ENCODE results near the gene MLST8. TPM values are rescaled to one million over a fixed set of nuclear protein-coding genes. Genes with fewer than 3 reads are reported as not detected.

Gene MLST8
- total and polyA plus RNA-seq, 4 donors: 11.1 to 26.7 (median 20.2) TPM

DNA sequence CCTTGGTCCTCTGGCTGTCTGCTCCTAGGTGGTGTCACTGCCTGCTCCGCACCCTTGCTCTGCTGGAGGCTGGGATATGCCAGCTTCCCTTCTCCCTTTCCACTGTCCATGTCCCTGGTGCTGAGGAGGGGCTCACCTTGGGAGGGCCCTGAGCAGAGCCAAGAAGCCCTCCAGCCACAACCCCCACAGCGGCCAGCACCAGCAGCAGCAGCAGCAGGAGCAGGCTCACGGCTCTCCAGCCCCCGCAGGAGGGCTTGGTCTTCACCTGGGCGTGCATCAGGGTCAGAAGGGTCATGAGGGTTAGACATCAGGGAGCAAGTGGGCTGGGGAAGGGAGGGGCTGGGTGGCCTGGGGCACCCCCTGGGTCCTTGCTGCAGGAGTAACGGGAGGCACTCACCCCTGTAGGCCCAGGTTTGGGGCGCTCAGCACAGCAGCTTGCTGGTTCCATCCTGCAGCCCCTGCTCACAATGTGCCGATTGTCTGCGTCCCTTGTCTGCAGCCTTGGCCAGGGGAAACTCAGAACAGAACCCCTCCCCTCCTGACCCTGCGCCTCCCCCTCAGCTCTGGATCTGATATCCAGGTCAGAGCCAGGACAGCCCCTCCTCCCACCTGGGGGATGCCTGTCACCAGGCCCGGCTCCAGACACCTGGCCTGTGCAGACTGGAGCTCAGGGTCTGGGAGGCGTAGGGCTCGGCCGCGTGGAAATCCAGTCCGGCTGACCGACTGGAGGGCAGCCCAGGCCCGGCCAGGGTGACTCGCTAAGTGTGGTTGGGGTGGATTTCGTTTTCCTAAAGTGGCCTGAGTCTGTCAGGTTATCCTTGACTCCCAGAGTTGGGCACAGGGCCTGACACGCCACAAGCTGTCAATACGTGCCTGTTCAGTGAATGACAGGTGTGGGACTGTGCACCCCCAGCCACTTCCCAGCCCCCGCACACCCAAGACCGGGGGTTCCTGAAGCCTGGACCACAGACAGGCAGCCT lies 5.4 kb downstream of the MLST8 start, which contains the start of gene BRICD5:
Gene BRICD5 (minus strand): TSS at position 478 of the 980 bp plus-strand sequence. CDS start 30 bp downstream, at position 448.
- DNase-seq (ENCODE audit: low spot score): no peak
- Histone ChIP-seq H3K27ac (ENCODE audit: low read depth in 1 of 2, low read length in 2 of 2) (no peak within 1 kb of the TSS), H3K9ac (ENCODE audit: low read depth in 1 of 2, low read length in 2 of 2) (no peak within 1 kb of the TSS), H3K4me1 (ENCODE audit: control insufficient read depth in 4 of 4, insufficient read depth in 4 of 4, low read length in 3 of 4) (peaks cover 9 to 37% (median 26%) of the 10 kb centered on the region in 4 donors), H3K36me3 (ENCODE audit: control insufficient read depth in 4 of 4, insufficient read depth in 3 of 4, low read depth in 1 of 4, low read length in 3 of 4) (peaks cover 0 to 24% (median 6%) of the 10 kb centered on the region in 4 donors), H3K4me3 (ENCODE audit: low read depth in 1 of 3, low read length in 3 of 3) (no peak within 1 kb of the TSS), H3K27me3 (ENCODE audit: control insufficient read depth in 4 of 4, insufficient read depth in 4 of 4, low read length in 3 of 4) (no peaks in the 10 kb centered on the region), H3K9me3 (ENCODE audit: control insufficient read depth in 4 of 4, low read length in 3 of 4) (no peaks in the 10 kb centered on the region)
- 83% methylated on average over 24 of the region's 24 CpGs for WGBS
- no peak for TF ChIP-seq ATF3 (IDR thresholded peaks at IDR 0.05)

- TF ChIP-seq HNF4G (IDR thresholded peaks at IDR 0.05) (no peak), MAX (IDR thresholded peaks at IDR 0.05) (no peak), EGR1 (IDR thresholded peaks at IDR 0.05; ENCODE audit: low read depth in 2 of 2) (no peak), JUND (IDR thresholded peaks at IDR 0.05) (no peak), HNF4A (conservative IDR thresholded peaks at IDR 0.05) (no peak), ATF3 (IDR thresholded peaks at IDR 0.05) (no peak), YY1 (IDR thresholded peaks at IDR 0.05) (no peak), NR2F2 (IDR thresholded peaks at IDR 0.05) (no peak), FOXA2 (IDR thresholded peaks at IDR 0.05) (no peak), FOXA1 (IDR thresholded peaks at IDR 0.05) (no peak), RXRA (IDR thresholded peaks at IDR 0.05) (no peak), TAF1 (conservative IDR thresholded peaks at IDR 0.05) (no peak), GABPA (IDR thresholded peaks at IDR 0.05 in 1 of 2, conservative IDR thresholded peaks at IDR 0.05 in 1 of 2) (no peak), SP1 (IDR thresholded peaks at IDR 0.05) (no peak)
- no peak overlapping the region for H3K4me3 ChIP-seq (ENCODE audit: low read depth in 1 of 3, low read length in 3 of 3)
- H3K27ac ChIP-seq (ENCODE audit: low read depth in 1 of 2, low read length in 2 of 2): no peak overlapping the region
- DNase-seq (ENCODE audit: low spot score): no peak
- peaks cover 0 to 24% (median 6%) of the 10 kb centered on the region in 4 donors for H3K36me3 ChIP-seq (ENCODE audit: control insufficient read depth in 4 of 4, insufficient read depth in 3 of 4, low read depth in 1 of 4, low read length in 3 of 4)
- peaks cover 5 to 25% (median 19%) of the 10 kb centered on the region in 4 donors for H3K4me1 ChIP-seq (ENCODE audit: control insufficient read depth in 4 of 4, insufficient read depth in 4 of 4, low read length in 3 of 4)
- H3K9ac ChIP-seq (ENCODE audit: low read depth in 1 of 2, low read length in 2 of 2): no peak overlapping the region
- H3K27me3 ChIP-seq (ENCODE audit: control insufficient read depth in 4 of 4, insufficient read depth in 4 of 4, low read length in 3 of 4): no peaks in the 10 kb centered on the region
- 90% methylated on average over 11 of the region's 11 CpGs for WGBS
- H3K9me3 ChIP-seq (ENCODE audit: control insufficient read depth in 4 of 4, low read length in 3 of 4): no peaks in the 10 kb centered on the region
Measured at GRCh38 chr16:2211923-2212347, 6.7 kb downstream of the MLST8 start.

DNA sequence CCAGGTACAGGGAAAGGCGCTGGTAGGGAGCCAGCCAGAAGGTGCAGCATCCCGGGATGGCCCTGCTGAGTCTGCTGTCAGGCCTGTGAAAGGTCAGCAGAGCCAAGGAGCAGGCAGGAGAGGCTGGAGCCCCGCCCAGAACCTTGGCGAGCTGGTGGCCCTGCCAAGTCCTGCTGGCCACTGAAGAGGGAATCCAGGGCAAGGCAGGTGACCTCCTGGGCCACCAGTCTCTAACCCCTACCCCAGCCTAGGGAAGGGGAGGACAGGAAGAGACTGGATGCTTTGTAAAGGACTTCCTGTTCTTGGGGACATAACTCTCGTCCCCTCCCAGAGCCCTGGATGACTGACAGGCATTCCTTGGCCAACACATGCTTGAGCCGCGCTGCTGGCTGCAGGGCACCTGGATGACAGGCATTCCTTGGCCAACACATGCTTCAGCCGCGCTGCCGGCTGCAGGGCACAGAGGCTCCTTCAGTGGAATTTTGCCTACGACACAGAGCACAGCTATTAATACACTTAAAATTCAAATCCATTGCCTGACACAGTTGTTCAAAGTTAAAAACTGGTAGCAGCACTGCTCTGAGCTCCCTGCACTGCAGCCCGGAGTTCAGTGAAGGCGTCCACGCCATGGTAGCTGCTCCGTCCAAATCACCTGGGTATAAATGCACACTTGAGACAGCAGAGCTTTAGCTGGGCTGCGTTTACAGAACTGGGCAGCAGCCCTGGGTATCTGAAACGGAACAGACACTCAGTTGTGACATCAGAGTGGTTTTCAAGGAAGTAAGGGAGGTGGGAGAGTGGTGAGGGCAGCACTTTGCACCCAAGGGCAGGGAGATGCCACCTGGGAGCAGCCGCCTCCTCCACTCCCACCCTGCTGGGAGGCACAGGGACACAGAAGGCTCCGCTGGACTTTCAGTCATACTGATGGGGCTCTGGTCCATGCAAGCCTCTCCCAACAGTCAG lies 7.4 kb downstream of the MLST8 start:
- peaks cover 0 to 17% (median 6%) of the 10 kb centered on the region in 4 donors for H3K36me3 ChIP-seq (ENCODE audit: control insufficient read depth in 4 of 4, insufficient read depth in 3 of 4, low read depth in 1 of 4, low read length in 3 of 4)
- no peaks in the 10 kb centered on the region for H3K9me3 ChIP-seq (ENCODE audit: control insufficient read depth in 4 of 4, low read length in 3 of 4)
- H3K4me1 ChIP-seq (ENCODE audit: control insufficient read depth in 4 of 4, insufficient read depth in 4 of 4, low read length in 3 of 4): peaks cover 5 to 24% (median 19%) of the 10 kb centered on the region in 4 donors
- no peak overlapping the region for H3K9ac ChIP-seq (ENCODE audit: low read depth in 1 of 2, low read length in 2 of 2)
- WGBS: 78% methylated on average over 19 of the region's 19 CpGs
- DNase-seq (ENCODE audit: low spot score): no peak
- no peak overlapping the region for H3K4me3 ChIP-seq (ENCODE audit: low read depth in 1 of 3, low read length in 3 of 3)
- H3K27ac ChIP-seq (ENCODE audit: low read depth in 1 of 2, low read length in 2 of 2): no peak overlapping the region
- no peaks in the 10 kb centered on the region for H3K27me3 ChIP-seq (ENCODE audit: control insufficient read depth in 4 of 4, insufficient read depth in 4 of 4, low read length in 3 of 4)
- TF ChIP-seq, protein P1, sequence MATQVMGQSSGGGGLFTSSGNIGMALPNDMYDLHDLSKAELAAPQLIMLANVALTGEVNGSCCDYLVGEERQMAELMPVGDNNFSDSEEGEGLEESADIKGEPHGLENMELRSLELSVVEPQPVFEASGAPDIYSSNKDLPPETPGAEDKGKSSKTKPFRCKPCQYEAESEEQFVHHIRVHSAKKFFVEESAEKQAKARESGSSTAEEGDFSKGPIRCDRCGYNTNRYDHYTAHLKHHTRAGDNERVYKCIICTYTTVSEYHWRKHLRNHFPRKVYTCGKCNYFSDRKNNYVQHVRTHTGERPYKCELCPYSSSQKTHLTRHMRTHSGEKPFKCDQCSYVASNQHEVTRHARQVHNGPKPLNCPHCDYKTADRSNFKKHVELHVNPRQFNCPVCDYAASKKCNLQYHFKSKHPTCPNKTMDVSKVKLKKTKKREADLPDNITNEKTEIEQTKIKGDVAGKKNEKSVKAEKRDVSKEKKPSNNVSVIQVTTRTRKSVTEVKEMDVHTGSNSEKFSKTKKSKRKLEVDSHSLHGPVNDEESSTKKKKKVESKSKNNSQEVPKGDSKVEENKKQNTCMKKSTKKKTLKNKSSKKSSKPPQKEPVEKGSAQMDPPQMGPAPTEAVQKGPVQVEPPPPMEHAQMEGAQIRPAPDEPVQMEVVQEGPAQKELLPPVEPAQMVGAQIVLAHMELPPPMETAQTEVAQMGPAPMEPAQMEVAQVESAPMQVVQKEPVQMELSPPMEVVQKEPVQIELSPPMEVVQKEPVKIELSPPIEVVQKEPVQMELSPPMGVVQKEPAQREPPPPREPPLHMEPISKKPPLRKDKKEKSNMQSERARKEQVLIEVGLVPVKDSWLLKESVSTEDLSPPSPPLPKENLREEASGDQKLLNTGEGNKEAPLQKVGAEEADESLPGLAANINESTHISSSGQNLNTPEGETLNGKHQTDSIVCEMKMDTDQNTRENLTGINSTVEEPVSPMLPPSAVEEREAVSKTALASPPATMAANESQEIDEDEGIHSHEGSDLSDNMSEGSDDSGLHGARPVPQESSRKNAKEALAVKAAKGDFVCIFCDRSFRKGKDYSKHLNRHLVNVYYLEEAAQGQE (IDR thresholded peaks at IDR 0.05): no peak
- TF ChIP-seq FOXA1 (IDR thresholded peaks at IDR 0.05) (no peak), JUND (IDR thresholded peaks at IDR 0.05) (no peak), HNF4G (IDR thresholded peaks at IDR 0.05) (no peak), HNF4A (conservative IDR thresholded peaks at IDR 0.05) (no peak), FOXA2 (IDR thresholded peaks at IDR 0.05) (no peak), TAF1 (conservative IDR thresholded peaks at IDR 0.05) (no peak), MAX (IDR thresholded peaks at IDR 0.05) (no peak), YY1 (IDR thresholded peaks at IDR 0.05) (no peak), NR2F2 (IDR thresholded peaks at IDR 0.05) (no peak), EGR1 (IDR thresholded peaks at IDR 0.05; ENCODE audit: low read depth in 2 of 2) (no peak)
- TF ChIP-seq, protein P2, sequence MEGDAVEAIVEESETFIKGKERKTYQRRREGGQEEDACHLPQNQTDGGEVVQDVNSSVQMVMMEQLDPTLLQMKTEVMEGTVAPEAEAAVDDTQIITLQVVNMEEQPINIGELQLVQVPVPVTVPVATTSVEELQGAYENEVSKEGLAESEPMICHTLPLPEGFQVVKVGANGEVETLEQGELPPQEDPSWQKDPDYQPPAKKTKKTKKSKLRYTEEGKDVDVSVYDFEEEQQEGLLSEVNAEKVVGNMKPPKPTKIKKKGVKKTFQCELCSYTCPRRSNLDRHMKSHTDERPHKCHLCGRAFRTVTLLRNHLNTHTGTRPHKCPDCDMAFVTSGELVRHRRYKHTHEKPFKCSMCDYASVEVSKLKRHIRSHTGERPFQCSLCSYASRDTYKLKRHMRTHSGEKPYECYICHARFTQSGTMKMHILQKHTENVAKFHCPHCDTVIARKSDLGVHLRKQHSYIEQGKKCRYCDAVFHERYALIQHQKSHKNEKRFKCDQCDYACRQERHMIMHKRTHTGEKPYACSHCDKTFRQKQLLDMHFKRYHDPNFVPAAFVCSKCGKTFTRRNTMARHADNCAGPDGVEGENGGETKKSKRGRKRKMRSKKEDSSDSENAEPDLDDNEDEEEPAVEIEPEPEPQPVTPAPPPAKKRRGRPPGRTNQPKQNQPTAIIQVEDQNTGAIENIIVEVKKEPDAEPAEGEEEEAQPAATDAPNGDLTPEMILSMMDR (IDR thresholded peaks at IDR 0.05; ENCODE audit: low read depth, low read length, missing input control): no peak

Measured in liver (tissue), 9 donors.